ENCODE data around the gene HORMAD2.
"Not testable (repeated sequence)": the region's sequence is repeated elsewhere in the genome, so short reads cannot be mapped to it uniquely, and the experiment has no call there.

The HORMAD2 gene

GRCh38 chr22:30191040-30191701 is 110.9 kb downstream of the HORMAD2 start:
- no peak for ATAC-seq
- no peak overlapping the region for H3K4me3 Mint-ChIP-seq
- H3K4me1 Mint-ChIP-seq: peaks cover 85% of the 10 kb centered on the region
- H3K27ac Mint-ChIP-seq: peak overlapping the region; percentile 17
- peaks cover 1% of the 10 kb centered on the region for H3K36me3 Mint-ChIP-seq (ENCODE audit: low read depth)
- no peaks in the 10 kb centered on the region for H3K27me3 Mint-ChIP-seq
- peaks cover 5% of the 10 kb centered on the region for H3K9me3 Mint-ChIP-seq
- DNase-seq: no peak

GRCh38 chr22:30192427-30192826 is 112.2 kb downstream of the HORMAD2 start:
- Mint-ChIP-seq H3K27ac (no peak overlapping the region), H3K4me3 (no peak overlapping the region), H3K27me3 (no peaks in the 10 kb centered on the region), H3K36me3 (ENCODE audit: low read depth) (no peaks in the 10 kb centered on the region), H3K4me1 (peaks cover 85% of the 10 kb centered on the region), H3K9me3 (peaks cover 5% of the 10 kb centered on the region)
- no peak for DNase-seq
- ATAC-seq: no peak

GRCh38 chr22:30193031-30193775 is 112.9 kb downstream of the HORMAD2 start:
- Mint-ChIP-seq H3K27ac (peak overlapping the region; percentile 14), H3K4me1 (peaks cover 84% of the 10 kb centered on the region), H3K27me3 (no peaks in the 10 kb centered on the region), H3K9me3 (peaks cover 5% of the 10 kb centered on the region), H3K36me3 (ENCODE audit: low read depth) (no peaks in the 10 kb centered on the region), H3K4me3 (no peak overlapping the region)
- ATAC-seq (no peak), DNase-seq (no peak)

GRCh38 chr22:30195245-30196140 is 115.2 kb downstream of the HORMAD2 start:
- Mint-ChIP-seq H3K27me3 (no peaks in the 10 kb centered on the region), H3K4me3 (no peak overlapping the region), H3K9me3 (peaks cover 5% of the 10 kb centered on the region), H3K27ac (peak overlapping the region; percentile 88), H3K4me1 (peaks cover 78% of the 10 kb centered on the region), H3K36me3 (ENCODE audit: low read depth) (no peaks in the 10 kb centered on the region)
- no peak for DNase-seq
- ATAC-seq: no peak

DNA sequence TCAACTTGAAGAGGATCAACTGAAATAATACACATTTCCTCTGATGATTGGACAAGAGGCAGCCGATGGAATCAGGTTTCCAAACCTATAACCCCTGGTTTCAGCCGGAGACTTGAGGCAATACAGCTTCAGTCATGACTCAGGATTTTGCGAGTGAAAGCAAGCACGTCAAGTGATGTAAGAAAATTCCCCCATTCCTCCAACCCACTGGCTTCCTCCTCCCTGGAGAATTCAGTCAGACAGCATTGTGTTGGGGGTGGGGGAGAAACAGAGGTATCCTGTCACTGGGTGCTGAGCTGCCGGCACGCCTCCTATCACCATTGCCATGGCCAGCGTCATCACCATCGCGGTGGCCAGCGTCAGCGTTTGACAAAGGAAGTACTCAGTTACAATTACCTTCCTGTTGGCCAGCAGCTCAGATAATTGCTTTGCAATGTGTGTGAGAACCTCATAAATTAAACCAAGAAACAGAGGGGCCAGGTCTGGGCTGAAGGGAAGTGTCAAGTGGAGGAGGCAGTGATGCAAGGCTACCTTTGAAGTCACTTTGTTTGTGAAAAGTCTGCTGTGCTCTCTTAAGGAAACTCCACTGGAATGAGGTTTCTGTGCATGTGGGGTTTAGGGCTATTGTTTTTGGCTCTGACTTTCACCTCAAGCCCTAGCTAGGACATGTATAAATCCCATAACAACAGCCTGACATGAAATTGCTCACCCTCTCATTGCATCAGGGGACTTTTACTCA is 116.0 kb downstream of the HORMAD2 start:
- Mint-ChIP-seq H3K27me3 (no peaks in the 10 kb centered on the region), H3K4me1 (peaks cover 72% of the 10 kb centered on the region), H3K36me3 (ENCODE audit: low read depth) (no peaks in the 10 kb centered on the region), H3K27ac (peak overlapping the region; percentile 88), H3K4me3 (peak overlapping the region; percentile 35), H3K9me3 (peaks cover 5% of the 10 kb centered on the region)
- ATAC-seq (peak; percentile 78), DNase-seq (peak; percentile 57)

DNA sequence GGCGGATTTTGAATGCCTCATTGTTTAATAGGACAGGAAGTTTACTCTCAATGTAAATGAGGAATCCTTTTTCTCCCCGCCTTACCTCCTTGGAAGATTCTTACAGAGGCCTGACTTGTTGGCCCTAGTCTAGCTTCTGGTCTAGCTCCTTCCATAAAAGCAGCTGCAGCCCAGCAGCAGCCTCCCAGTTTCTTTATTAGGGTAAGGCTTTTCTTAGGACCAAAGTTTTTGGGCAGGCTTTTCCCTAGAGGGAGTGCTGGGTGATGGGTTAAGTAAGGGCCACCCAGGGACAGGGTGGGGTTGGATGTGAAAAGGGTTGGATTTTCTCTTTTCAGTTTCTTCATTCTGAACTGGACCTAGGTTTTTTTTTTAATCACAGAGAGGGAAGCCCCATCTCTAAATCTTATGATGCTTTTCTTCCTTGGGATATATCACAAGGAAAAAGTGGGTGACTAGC is 116.6 kb downstream of the HORMAD2 start:
- no peaks in the 10 kb centered on the region for H3K27me3 Mint-ChIP-seq
- H3K36me3 Mint-ChIP-seq (ENCODE audit: low read depth): no peaks in the 10 kb centered on the region
- H3K27ac Mint-ChIP-seq: peak overlapping the region; percentile 88
- DNase-seq: no peak
- H3K4me3 Mint-ChIP-seq: peak overlapping the region; percentile 35
- ATAC-seq: no peak
- peaks cover 5% of the 10 kb centered on the region for H3K9me3 Mint-ChIP-seq
- H3K4me1 Mint-ChIP-seq: peaks cover 69% of the 10 kb centered on the region

DNA sequence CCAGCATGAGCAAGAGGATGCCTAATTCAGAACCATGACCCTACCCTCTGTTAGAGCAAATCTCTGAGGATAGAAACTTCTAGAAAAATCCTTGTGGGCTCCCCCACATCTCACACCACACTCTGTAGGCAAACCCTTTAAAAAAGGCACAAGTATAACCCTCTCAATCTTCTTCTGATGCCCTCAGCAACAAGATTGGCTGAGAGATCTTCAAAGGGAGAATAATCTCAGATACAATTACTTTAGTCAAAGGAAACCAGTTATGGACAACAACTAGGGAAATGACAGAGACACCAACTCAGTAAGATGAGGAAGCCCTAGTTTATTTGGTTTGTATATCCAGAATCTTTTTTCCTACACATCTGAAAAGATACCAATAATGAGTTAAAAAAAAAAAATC is 117.1 kb downstream of the HORMAD2 start:
- DNase-seq (no peak), ATAC-seq (no peak)
- Mint-ChIP-seq H3K4me1 (peaks cover 64% of the 10 kb centered on the region), H3K27ac (peak overlapping the region; percentile 88), H3K27me3 (no peaks in the 10 kb centered on the region), H3K9me3 (peaks cover 5% of the 10 kb centered on the region), H3K36me3 (ENCODE audit: low read depth) (no peaks in the 10 kb centered on the region), H3K4me3 (no peak overlapping the region)

- peaks cover 5% of the 10 kb centered on the region for H3K9me3 Mint-ChIP-seq
- H3K4me1 Mint-ChIP-seq: peaks cover 55% of the 10 kb centered on the region
- peak overlapping the region; percentile 11 for H3K27ac Mint-ChIP-seq
- H3K27me3 Mint-ChIP-seq: no peaks in the 10 kb centered on the region
- ATAC-seq: no peak
- DNase-seq: no peak
- no peak overlapping the region for H3K4me3 Mint-ChIP-seq
- no peaks in the 10 kb centered on the region for H3K36me3 Mint-ChIP-seq (ENCODE audit: low read depth)
Measured at GRCh38 chr22:30198152-30198825, 118.0 kb downstream of the HORMAD2 start.

DNA sequence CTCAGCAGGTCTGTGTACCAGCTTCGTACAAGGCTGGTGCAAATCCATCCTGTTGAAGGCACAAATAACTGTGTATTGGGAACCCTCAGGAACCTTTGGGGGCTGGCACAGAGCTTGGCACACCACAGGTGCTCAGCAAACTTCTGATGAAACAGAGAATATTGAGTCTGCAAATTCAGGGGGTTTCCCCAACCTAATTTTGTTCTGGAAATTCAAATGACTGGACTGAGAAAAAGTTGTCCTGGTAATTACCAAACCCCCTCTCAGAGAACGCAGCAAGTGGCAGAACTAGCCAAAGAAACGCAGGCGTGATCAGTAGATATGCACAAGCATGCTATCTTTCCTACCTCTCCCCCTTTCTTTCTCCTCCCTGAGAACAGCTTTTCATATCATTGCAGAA is 118.7 kb downstream of the HORMAD2 start:
- no peak for ATAC-seq
- DNase-seq: no peak
- H3K27ac Mint-ChIP-seq: peak overlapping the region; percentile 11
- peaks cover 52% of the 10 kb centered on the region for H3K4me1 Mint-ChIP-seq
- no peaks in the 10 kb centered on the region for H3K36me3 Mint-ChIP-seq (ENCODE audit: low read depth)
- no peaks in the 10 kb centered on the region for H3K27me3 Mint-ChIP-seq
- H3K4me3 Mint-ChIP-seq: no peak overlapping the region
- peaks cover 5% of the 10 kb centered on the region for H3K9me3 Mint-ChIP-seq

GRCh38 chr22:30200905-30201304 is 120.6 kb downstream of the HORMAD2 start:
- H3K4me3 Mint-ChIP-seq; H3K36me3 Mint-ChIP-seq (ENCODE audit: low read depth); H3K9me3 Mint-ChIP-seq; H3K27ac Mint-ChIP-seq; H3K27me3 Mint-ChIP-seq; ATAC-seq; DNase-seq: not testable (repeated sequence)
- H3K4me1 Mint-ChIP-seq: peaks cover 36% of the 10 kb centered on the region

DNA sequence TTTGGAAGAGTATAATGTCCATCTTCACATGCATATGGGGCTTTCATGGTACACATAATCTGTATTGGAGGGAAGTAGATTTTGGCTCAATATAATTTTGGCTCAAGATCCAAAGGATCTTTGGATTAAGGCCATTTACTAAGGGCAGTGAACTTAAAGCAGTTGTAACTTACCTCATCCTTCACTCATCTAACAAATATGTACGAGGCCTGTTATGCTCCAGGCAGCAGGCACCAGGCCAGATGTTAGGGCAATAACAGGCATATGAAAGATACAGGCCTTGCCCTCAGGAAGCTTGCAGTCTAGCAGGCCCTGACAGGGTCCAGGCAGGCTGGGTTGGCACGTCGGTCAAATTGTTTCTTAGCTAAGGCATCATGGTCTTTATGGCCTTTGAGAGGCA is 121.7 kb downstream of the HORMAD2 start:
- no peaks in the 10 kb centered on the region for H3K9me3 Mint-ChIP-seq
- peaks cover 25% of the 10 kb centered on the region for H3K4me1 Mint-ChIP-seq
- no peak overlapping the region for H3K4me3 Mint-ChIP-seq
- no peaks in the 10 kb centered on the region for H3K36me3 Mint-ChIP-seq (ENCODE audit: low read depth)
- no peak overlapping the region for H3K27ac Mint-ChIP-seq
- H3K27me3 Mint-ChIP-seq: no peaks in the 10 kb centered on the region
- ATAC-seq (no peak), DNase-seq (no peak)

GRCh38 chr22:30202531-30203006 is 122.3 kb downstream of the HORMAD2 start:
- no peaks in the 10 kb centered on the region for H3K36me3 Mint-ChIP-seq (ENCODE audit: low read depth)
- no peak overlapping the region for H3K27ac Mint-ChIP-seq
- no peak for ATAC-seq
- H3K4me1 Mint-ChIP-seq: peaks cover 19% of the 10 kb centered on the region
- no peak overlapping the region for H3K4me3 Mint-ChIP-seq
- H3K9me3 Mint-ChIP-seq: no peaks in the 10 kb centered on the region
- no peak for DNase-seq
- no peaks in the 10 kb centered on the region for H3K27me3 Mint-ChIP-seq

- Mint-ChIP-seq H3K4me1 (peaks cover 10% of the 10 kb centered on the region), H3K4me3 (no peak overlapping the region), H3K27me3 (no peaks in the 10 kb centered on the region), H3K36me3 (ENCODE audit: low read depth) (no peaks in the 10 kb centered on the region), H3K9me3 (no peaks in the 10 kb centered on the region), H3K27ac (no peak overlapping the region)
- no peak for DNase-seq
- ATAC-seq: no peak
Measured at GRCh38 chr22:30204015-30204741, 123.9 kb downstream of the HORMAD2 start.
